ENCODE results near the gene CALHM2. TPM values are rescaled to one million over a fixed set of nuclear protein-coding genes. Genes with fewer than 3 reads are reported as not detected.

Gene CALHM2
- total and polyA plus RNA-seq, 12 donors, result 5.2 to 23.5 (median 11.6) TPM

DNA sequence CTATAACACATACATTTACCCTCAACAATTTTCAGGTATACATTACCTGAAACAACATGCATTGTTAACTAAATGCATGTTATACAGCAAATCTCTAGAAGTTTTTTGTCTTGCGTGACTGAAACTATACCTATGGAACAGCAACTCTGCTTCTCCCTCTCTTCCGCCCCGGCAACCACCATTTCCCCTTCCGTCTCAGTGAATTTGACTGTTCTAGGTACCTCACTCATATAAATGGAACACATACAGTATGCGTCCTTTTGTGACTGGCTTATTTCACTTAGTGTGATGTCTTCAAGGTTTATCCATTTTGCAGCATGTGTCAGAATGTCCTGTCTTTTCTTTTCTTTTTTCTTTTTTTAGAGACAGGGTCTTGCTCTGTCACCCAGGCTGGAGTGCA lies 22.5 kb downstream of the CALHM2 start:
- no peak for DNase-seq
- no peak overlapping the region for H3K27ac ChIP-seq
- 94 to 95% methylated on average over 5 of the region's 5 CpGs for WGBS, 2 donors
- TF ChIP-seq, protein P1, sequence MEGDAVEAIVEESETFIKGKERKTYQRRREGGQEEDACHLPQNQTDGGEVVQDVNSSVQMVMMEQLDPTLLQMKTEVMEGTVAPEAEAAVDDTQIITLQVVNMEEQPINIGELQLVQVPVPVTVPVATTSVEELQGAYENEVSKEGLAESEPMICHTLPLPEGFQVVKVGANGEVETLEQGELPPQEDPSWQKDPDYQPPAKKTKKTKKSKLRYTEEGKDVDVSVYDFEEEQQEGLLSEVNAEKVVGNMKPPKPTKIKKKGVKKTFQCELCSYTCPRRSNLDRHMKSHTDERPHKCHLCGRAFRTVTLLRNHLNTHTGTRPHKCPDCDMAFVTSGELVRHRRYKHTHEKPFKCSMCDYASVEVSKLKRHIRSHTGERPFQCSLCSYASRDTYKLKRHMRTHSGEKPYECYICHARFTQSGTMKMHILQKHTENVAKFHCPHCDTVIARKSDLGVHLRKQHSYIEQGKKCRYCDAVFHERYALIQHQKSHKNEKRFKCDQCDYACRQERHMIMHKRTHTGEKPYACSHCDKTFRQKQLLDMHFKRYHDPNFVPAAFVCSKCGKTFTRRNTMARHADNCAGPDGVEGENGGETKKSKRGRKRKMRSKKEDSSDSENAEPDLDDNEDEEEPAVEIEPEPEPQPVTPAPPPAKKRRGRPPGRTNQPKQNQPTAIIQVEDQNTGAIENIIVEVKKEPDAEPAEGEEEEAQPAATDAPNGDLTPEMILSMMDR (IDR thresholded peaks at IDR 0.05), result no peak
- no peak for ATAC-seq
- H3K36me3 ChIP-seq, result peaks cover 0 to 100% (median 29%) of the 10 kb centered on the region in 9 donors
- H3K4me3 ChIP-seq, result no peak overlapping the region
- H3K9me3 ChIP-seq, result no peaks in the 10 kb centered on the region
- H3K27me3 ChIP-seq, result no peaks in the 10 kb centered on the region
- intact Hi-C loops (cut with DNase I), result loop anchor here in 1 of 10 donors (10.0 kb wide), 1 partner anchor 135 kb away; no protein-coding TSS in a partner anchor
- H3K4me1 ChIP-seq, result peaks cover 0 to 14% (median 0%) of the 10 kb centered on the region in 9 donors

DNA sequence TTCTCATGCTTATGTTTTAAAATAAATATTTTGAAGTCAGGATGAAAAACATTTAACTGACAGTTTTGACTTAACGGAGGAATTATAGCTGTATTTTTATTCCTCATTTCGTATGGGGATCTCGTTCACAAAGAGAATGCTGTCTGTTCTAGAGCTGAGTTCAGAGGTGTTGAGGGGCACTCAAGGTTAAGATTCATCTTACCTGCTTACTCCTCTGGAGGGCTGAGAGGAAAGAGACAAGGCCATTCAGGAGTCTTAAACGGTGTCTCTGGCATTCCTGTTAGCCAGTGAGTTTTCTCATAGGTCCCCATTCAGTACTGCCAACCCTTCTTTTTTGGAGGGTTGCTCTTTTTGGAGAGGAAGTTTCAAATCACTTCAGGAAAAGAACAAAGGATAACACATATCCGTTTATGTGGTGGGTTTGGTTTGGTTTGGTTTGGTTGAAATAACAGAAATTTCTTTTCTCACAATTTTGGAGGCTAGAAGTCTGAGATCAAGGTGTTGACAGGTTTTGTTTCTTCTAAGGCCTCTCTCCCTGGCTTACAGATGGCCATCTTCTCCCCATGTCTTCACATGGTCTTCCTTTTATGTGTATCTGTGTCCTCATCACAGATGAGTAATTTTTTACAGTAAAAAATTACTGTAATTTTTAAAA lies 23.1 kb downstream of the CALHM2 start:
- H3K36me3 ChIP-seq, result peaks cover 0 to 100% (median 30%) of the 10 kb centered on the region in 9 donors
- intact Hi-C loops (cut with DNase I), result loop anchor here in 1 of 10 donors (10.0 kb wide), 1 partner anchor 136 kb away; no protein-coding TSS in a partner anchor
- no peaks in the 10 kb centered on the region for H3K27me3 ChIP-seq
- no peak for ATAC-seq
- H3K9me3 ChIP-seq, result no peaks in the 10 kb centered on the region
- WGBS, 2 donors, result 69 to 81% methylated on average over 5 of the region's 5 CpGs
- TF ChIP-seq, protein P1 (IDR thresholded peaks at IDR 0.05), result no peak
- DNase-seq, result no peak
- peaks cover 0 to 9% (median 0%) of the 10 kb centered on the region in 9 donors for H3K4me1 ChIP-seq
- no peak overlapping the region for H3K4me3 ChIP-seq
- no peak overlapping the region for H3K27ac ChIP-seq

DNA sequence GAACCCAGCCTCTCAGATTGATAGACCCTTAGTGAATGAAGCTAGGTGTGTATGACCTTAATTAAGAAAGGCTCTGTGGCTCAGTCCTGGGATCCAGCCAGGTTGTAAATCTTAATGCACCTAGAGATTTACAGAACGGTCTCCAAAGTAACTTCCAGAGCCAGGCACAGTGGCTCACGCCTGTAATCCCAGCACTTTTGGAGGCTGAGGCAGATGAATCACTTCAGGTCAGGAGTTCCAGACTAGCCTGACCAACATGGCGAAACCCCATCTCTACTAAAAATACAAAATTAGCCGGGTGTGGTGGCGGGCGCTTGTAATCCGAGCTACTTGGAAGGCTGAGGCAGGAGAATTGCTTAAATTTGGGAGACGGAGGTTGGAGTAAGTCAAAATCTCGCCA lies 24.3 kb downstream of the CALHM2 start:
- Histone ChIP-seq H3K9me3 (no peaks in the 10 kb centered on the region), H3K4me1 (no peaks in the 10 kb centered on the region), H3K27ac (no peak overlapping the region), H3K36me3 (peaks cover 0 to 100% (median 34%) of the 10 kb centered on the region in 9 donors), H3K4me3 (no peak overlapping the region), H3K27me3 (no peaks in the 10 kb centered on the region)
- intact Hi-C loops (cut with DNase I), result loop anchor here in 1 of 10 donors (10.0 kb wide), 1 partner anchor 137 kb away; no protein-coding TSS in a partner anchor
- 97 to 98% methylated on average over 9 of the region's 9 CpGs for WGBS, 2 donors
- no peak for DNase-seq
- no peak for ATAC-seq
- TF ChIP-seq, protein P1 (IDR thresholded peaks at IDR 0.05), result no peak

DNA sequence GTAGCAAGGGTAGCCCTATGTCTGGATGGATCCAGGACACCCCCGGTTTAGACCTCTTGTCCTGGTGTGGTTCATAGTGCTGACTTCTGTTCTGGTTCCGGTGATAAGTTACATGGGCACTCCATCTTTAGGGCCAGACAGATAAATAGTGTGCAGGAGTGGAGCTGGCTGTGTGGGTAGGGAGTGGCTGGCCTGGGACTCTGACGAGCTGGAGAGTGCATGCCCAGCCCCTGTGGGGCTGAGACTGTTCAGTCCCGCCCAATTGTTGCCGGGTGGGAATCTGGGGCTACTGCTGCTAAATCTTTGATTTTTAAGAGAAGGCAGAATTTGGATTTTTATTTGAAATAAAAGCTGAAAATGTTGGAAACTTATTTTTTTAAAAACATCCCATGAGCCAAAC lies 28.4 kb downstream of the CALHM2 start:
- no peaks in the 10 kb centered on the region for H3K9me3 ChIP-seq
- H3K36me3 ChIP-seq, result peaks cover 0 to 100% (median 61%) of the 10 kb centered on the region in 9 donors
- TF ChIP-seq, protein P1 (IDR thresholded peaks at IDR 0.05), result no peak
- H3K27me3 ChIP-seq, result no peaks in the 10 kb centered on the region
- ATAC-seq (no peak), DNase-seq (no peak)
- no peak overlapping the region for H3K4me3 ChIP-seq
- H3K4me1 ChIP-seq, result no peaks in the 10 kb centered on the region
- no peak overlapping the region for H3K27ac ChIP-seq
- intact Hi-C loops (cut with DNase I), result loop anchor here in 1 of 10 donors (10.0 kb wide), 1 partner anchor 141 kb away; no protein-coding TSS in a partner anchor
- WGBS, 2 donors, result 82 to 87% methylated on average over 5 of the region's 5 CpGs
